ENCODE measurements around the gene CRYGS. TPM values are rescaled to one million over a fixed set of nuclear protein-coding genes. Genes with fewer than 3 reads are reported as not detected.

CRYGS gene
- total and polyA plus RNA-seq, 2 donors (not counting 1 experiment from before 2014, with no cell fraction given) = 3.6 to 10.9 TPM

GRCh38 chr3:186523434-186523833, 20.7 kb downstream of the CRYGS start:
- peaks cover 80% of the 10 kb centered on the region for H3K4me1 Mint-ChIP-seq
- peaks cover 3% of the 10 kb centered on the region for H3K27me3 Mint-ChIP-seq
- Histone ChIP-seq H3K4me1 (ENCODE audit: control insufficient read depth in 2 of 2, insufficient read depth in 2 of 2, low read length in 2 of 2) (peaks cover 58 to 68% of the 10 kb centered on the region in 2 donors), H4K20me1 (ENCODE audit: control insufficient read depth, insufficient read depth, low read length, poor library complexity, severe bottlenecking) (no peaks in the 10 kb centered on the region), H3K36me3 (replicated peaks in 1 of 2; ENCODE audit: control extremely low read depth in 1 of 2, control insufficient read depth in 1 of 2, extremely low read depth in 1 of 2, insufficient read depth in 2 of 2, low read length in 1 of 2) (no peaks in the 10 kb centered on the region), H3K4me2 (replicated peaks; ENCODE audit: low read depth, low read length, poor library complexity, severe bottlenecking) (no peak overlapping the region), H3K9me3 (ENCODE audit: control extremely low read depth in 1 of 3, control insufficient read depth in 2 of 3, insufficient read depth in 1 of 3, low read length in 2 of 3) (peaks cover 0 to 5% (median 2%) of the 10 kb centered on the region in 3 donors), H3K27me3 (replicated peaks in 1 of 4; ENCODE audit: control extremely low read depth in 1 of 4, control insufficient read depth in 3 of 4, insufficient read depth in 4 of 4, low read length in 3 of 4) (peaks cover 0 to 4% (median 1%) of the 10 kb centered on the region in 4 experiments), H3K4me3 (ENCODE audit: control extremely low read depth in 1 of 5, extremely low read depth in 1 of 5, insufficient read depth in 1 of 5, low read depth in 2 of 5, low read length in 4 of 5) (no peak overlapping the region), H3K9ac (ENCODE audit: low read length) (no peak overlapping the region), H3K79me2 (ENCODE audit: control insufficient read depth, insufficient read depth, low read length) (no peaks in the 10 kb centered on the region), H3K27ac (ENCODE audit: low read length in 2 of 2) (no peak overlapping the region), H2AFZ (ENCODE audit: insufficient read depth, low read depth, low read length, poor library complexity, severe bottlenecking) (no peak overlapping the region)
- no peak overlapping the region for H3K27ac Mint-ChIP-seq
- ChIA-PET POLR2A (no interaction called here), CTCF (interaction anchor here (1.8 kb wide), 1 partner anchor 16 kb away, joined by 7 read pairs; no protein-coding TSS in a partner anchor)
- no peak for ATAC-seq (ENCODE audit: low read depth)
- intact Hi-C loops (cut with micrococcal nuclease) = no loop called here
- 100% methylated on average over 1 of the region's 2 CpGs for WGBS (ENCODE audit: insufficient coverage)
- no peak overlapping the region for H3K4me3 Mint-ChIP-seq
- no peaks in the 10 kb centered on the region for H3K9me3 Mint-ChIP-seq (ENCODE audit: insufficient read depth)
- no peak for DNase-seq
- TF ChIP-seq EZH2 (IDR thresholded peaks at IDR 0.05; ENCODE audit: borderline replicate concordance, insufficient read depth, low read depth, low read length, poor library complexity, severe bottlenecking) = no peak
- no peak for TF ChIP-seq CTCF (IDR thresholded peaks at IDR 0.05)

- H3K27ac ChIP-seq (ENCODE audit: low read length in 2 of 2) = no peak overlapping the region
- peaks cover 0 to 1% (median 0%) of the 10 kb centered on the region in 3 donors for H3K9me3 ChIP-seq (ENCODE audit: control extremely low read depth in 1 of 3, control insufficient read depth in 2 of 3, insufficient read depth in 1 of 3, low read length in 2 of 3)
- H3K9ac ChIP-seq (ENCODE audit: low read length) = no peak overlapping the region
- CTCF ChIA-PET = interaction anchor here (1.8 kb wide), 1 partner anchor 17 kb away, joined by 7 read pairs; no protein-coding TSS in a partner anchor
- Mint-ChIP-seq H3K9me3 (ENCODE audit: insufficient read depth) (no peaks in the 10 kb centered on the region), H3K4me1 (peaks cover 79% of the 10 kb centered on the region), H3K27me3 (peaks cover 3% of the 10 kb centered on the region), H3K27ac (no peak overlapping the region), H3K4me3 (no peak overlapping the region)
- H3K27me3 ChIP-seq (replicated peaks in 1 of 4; ENCODE audit: control extremely low read depth in 1 of 4, control insufficient read depth in 3 of 4, insufficient read depth in 4 of 4, low read length in 3 of 4) = peaks cover 0 to 4% (median 1%) of the 10 kb centered on the region in 4 experiments
- peaks cover 62 to 70% of the 10 kb centered on the region in 2 donors for H3K4me1 ChIP-seq (ENCODE audit: control insufficient read depth in 2 of 2, insufficient read depth in 2 of 2, low read length in 2 of 2)
- H3K4me3 ChIP-seq (ENCODE audit: control extremely low read depth in 1 of 5, extremely low read depth in 1 of 5, insufficient read depth in 1 of 5, low read depth in 2 of 5, low read length in 4 of 5) = no peak overlapping the region
- intact Hi-C loops (cut with micrococcal nuclease) = no loop called here
- 96% methylated on average over 5 of the region's 6 CpGs for WGBS (ENCODE audit: insufficient coverage)
- POLR2A ChIA-PET = no interaction called here
- H2AFZ ChIP-seq (ENCODE audit: insufficient read depth, low read depth, low read length, poor library complexity, severe bottlenecking) = no peak overlapping the region
- no peaks in the 10 kb centered on the region for H3K36me3 ChIP-seq (replicated peaks in 1 of 2; ENCODE audit: control extremely low read depth in 1 of 2, control insufficient read depth in 1 of 2, extremely low read depth in 1 of 2, insufficient read depth in 2 of 2, low read length in 1 of 2)
- DNase-seq (no peak), ATAC-seq (ENCODE audit: low read depth) (no peak)
- no peaks in the 10 kb centered on the region for H3K79me2 ChIP-seq (ENCODE audit: control insufficient read depth, insufficient read depth, low read length)
- TF ChIP-seq CTCF (IDR thresholded peaks at IDR 0.05) (no peak), EZH2 (IDR thresholded peaks at IDR 0.05; ENCODE audit: borderline replicate concordance, insufficient read depth, low read depth, low read length, poor library complexity, severe bottlenecking) (no peak)
- H3K4me2 ChIP-seq (replicated peaks; ENCODE audit: low read depth, low read length, poor library complexity, severe bottlenecking) = no peak overlapping the region
- H4K20me1 ChIP-seq (ENCODE audit: control insufficient read depth, insufficient read depth, low read length, poor library complexity, severe bottlenecking) = no peaks in the 10 kb centered on the region
Observed at GRCh38 chr3:186523022-186523421, 21.2 kb downstream of the CRYGS start.
